ENCODE measurements around the gene ZNF710.

GRCh38 chr15:90084876-90085423 lies 83.8 kb downstream of the ZNF710 start:
- no peak for TF ChIP-seq EZH2 (IDR thresholded peaks at IDR 0.05; ENCODE audit: borderline replicate concordance, low read depth, low read length, poor library complexity, severe bottlenecking)
- no peak for TF ChIP-seq CTCF (conservative IDR thresholded peaks at IDR 0.05; ENCODE audit: low read depth, low read length)

Measured in A673 (cell line).